DOHH2 (cell line): Measurements from ENCODE around the gene SMU1.

Experiments
- CTCF ChIP-seq: fragments of 200-600 bp; sonication (generic); IDR thresholded peaks from one replicate; pipeline ENCODE4 v1.5.1; 2014; ENCODE audit warnings: antibody characterized with exemption, mild to moderate bottlenecking, low read depth, low read length; ENCODE audit not compliant: poor library complexity, severe bottlenecking
- EZH2phosphoT487 ChIP-seq: fragments of 200-600 bp; sonication (generic); IDR thresholded peaks from 2 replicates; pipeline ENCODE4 v1.6.1; 2017; ENCODE audit warnings: borderline replicate concordance, mild to moderate bottlenecking, antibody characterized with exemption, low read length, moderate library complexity, mixed read lengths

GRCh38 chr9:33022755-33023154, 53.7 kb downstream of the SMU1 start:
- TF ChIP-seq CTCF: no peak
- TF ChIP-seq EZH2phosphoT487: no peak
